Esophagus squamous epithelium (tissue), 4 donors: ENCODE results near the gene DBNDD1.

Experiments used
- CTCF ChIP-seq, 6 experiments: fragments of 450-650 bp in 4 of 6; fragments of 200-600 bp in 2 of 6; sonication (generic) in 2 of 6; IDR thresholded peaks; one replicate each; pipeline ENCODE4 v1.5.1; 2016 to 2019; ENCODE audit warnings: antibody characterized with exemption in 6 of 6, mild to moderate bottlenecking in 4 of 6, moderate library complexity in 4 of 6
- POLR2A ChIP-seq, 4 donors: fragments of 450-650 bp; IDR thresholded peaks; one replicate each; pipeline ENCODE4 v1.6.1; 2017; ENCODE audit warnings: antibody characterized with exemption in 4 of 4, mild to moderate bottlenecking in 4 of 4, moderate library complexity in 3 of 4

DNA sequence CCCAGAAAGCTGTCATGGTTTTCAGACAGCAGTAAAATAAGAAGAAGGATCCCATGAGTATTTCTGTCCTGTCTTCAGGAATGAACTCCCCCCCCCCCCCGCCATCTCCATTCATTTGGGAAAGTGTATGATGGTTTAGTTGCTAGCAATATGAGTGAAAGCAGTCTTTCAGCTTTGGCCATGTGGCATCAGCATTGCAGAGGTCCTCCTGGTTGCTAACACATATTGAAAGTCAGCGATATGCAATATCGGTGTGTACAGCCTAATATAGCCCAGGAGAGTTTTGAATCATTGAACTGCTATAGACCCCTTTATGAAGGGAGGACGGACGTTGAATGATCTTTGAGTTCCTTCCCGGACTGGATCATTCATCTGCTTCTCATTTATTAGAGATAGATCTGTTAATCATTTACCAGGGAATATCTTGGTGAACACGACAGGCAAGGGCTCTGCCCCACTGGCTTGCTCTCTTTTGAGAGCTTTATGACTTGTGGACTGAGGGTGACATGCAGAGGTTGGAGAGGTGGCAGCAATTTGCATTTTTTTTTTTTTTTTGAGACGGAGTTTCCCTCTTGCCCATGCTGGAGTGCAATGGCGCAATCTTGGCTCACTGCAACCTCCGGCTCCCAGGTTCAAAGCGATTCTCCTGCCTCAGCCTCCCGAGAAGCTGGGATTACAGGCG, 45.5 kb downstream of the DBNDD1 start:
- TF ChIP-seq CTCF (IDR thresholded peaks at IDR 0.05) (no peak), POLR2A (IDR thresholded peaks at IDR 0.05) (no peak)
